ENCODE results near the gene MYH11. TPM values are rescaled to one million over a fixed set of nuclear protein-coding genes. Genes with fewer than 3 reads are reported as not detected.
A peak's percentile ranks its signal among the peaks of the same experiment; 100 is the strongest.

The MYH11 gene
- total and polyA plus RNA-seq, 4 experiments from 2014 or later: 0.26 to 1.9 TPM; not detected in 2

- Mint-ChIP-seq H3K9me3 (no peaks in the 10 kb centered on the region), H3K4me3 (no peak overlapping the region), H3K27me3 (peaks cover 0 to 1% of the 10 kb centered on the region in 2 donors), H3K36me3 (no peaks in the 10 kb centered on the region), H3K27ac (no peak overlapping the region), H3K4me1 (peaks cover 0 to 2% (median 0%) of the 10 kb centered on the region in 4 donors)
- ChIA-PET POLR2A (ENCODE audit: partially characterized antibody) (no interaction called here), CTCF (ENCODE audit: partially characterized antibody) (no interaction called here)
- intact Hi-C loops (cut with micrococcal nuclease): no loop called here
- H3K27me3 ChIP-seq (ENCODE audit: insufficient read depth, low read length): no peaks in the 10 kb centered on the region
- H3K4me1 ChIP-seq (ENCODE audit: insufficient read depth, low read length): no peaks in the 10 kb centered on the region
- no peaks in the 10 kb centered on the region for H3K36me3 ChIP-seq (ENCODE audit: insufficient read depth, low read length)
- H3K27ac ChIP-seq (ENCODE audit: low read depth, low read length): no peak overlapping the region
- DNase-seq: no peak
- no peaks in the 10 kb centered on the region for H3K9me3 ChIP-seq (ENCODE audit: control insufficient read depth in 1 of 2, low read length in 2 of 2)
- no peak overlapping the region for H3K4me3 ChIP-seq (ENCODE audit: low read length in 2 of 2)
Observed at GRCh38 chr16:15832241-15832640, 24.6 kb downstream of the MYH11 start.

DNA sequence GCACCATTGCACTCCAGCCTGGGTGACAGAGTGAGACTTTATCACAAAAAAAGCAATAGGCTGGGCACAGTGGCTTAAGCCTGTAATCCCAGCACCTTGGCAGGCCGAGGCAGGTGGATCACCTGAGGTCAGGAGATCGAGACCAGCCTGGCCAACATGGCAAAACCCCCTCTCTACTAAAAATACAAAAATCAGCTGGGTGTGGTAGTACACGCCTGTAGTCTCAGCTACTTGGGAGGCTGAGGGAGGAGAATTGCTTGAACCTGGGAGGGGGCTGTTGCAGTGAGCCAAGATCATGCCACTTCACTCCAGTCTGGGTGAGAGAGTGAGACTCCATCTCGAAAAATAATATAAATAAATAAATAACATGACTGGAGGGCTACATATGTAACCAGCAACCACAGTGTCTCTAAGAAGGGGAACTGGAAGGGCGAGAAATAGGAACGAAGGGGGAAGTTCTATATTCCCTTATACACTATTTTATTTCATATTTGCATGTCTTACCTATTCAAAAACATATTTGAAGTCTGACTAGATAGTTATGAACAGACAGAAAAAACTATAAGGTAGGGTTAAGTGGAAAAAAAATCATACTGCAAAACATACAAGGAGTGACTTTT is 25.9 kb downstream of the MYH11 start:
- intact Hi-C loops (cut with micrococcal nuclease): no loop called here
- POLR2A ChIA-PET (ENCODE audit: partially characterized antibody): no interaction called here
- CTCF ChIA-PET (ENCODE audit: partially characterized antibody): interaction anchor here (0.7 to 1.0 kb wide), 2 partner anchors 9 to 285 kb away, joined by 3 read pairs; no protein-coding TSS in a partner anchor

GRCh38 chr16:15829460-15829859 is 27.4 kb downstream of the MYH11 start:
- no peaks in the 10 kb centered on the region for H3K4me1 Mint-ChIP-seq
- H3K4me3 Mint-ChIP-seq: no peak overlapping the region
- DNase-seq: no peak
- intact Hi-C loops (cut with micrococcal nuclease): no loop called here
- peaks cover under 1 to 3% of the 10 kb centered on the region in 2 donors for H3K27me3 Mint-ChIP-seq
- ChIA-PET CTCF (ENCODE audit: partially characterized antibody) (interaction anchor here (0.5 kb wide), 1 partner anchor 245 kb away, joined by 3 read pairs; no protein-coding TSS in a partner anchor), POLR2A (ENCODE audit: partially characterized antibody) (no interaction called here)
- no peak overlapping the region for H3K27ac ChIP-seq (ENCODE audit: low read depth, low read length)
- H3K9me3 Mint-ChIP-seq: no peaks in the 10 kb centered on the region
- no peaks in the 10 kb centered on the region for H3K9me3 ChIP-seq (ENCODE audit: control insufficient read depth in 1 of 2, low read length in 2 of 2)
- no peaks in the 10 kb centered on the region for H3K27me3 ChIP-seq (ENCODE audit: insufficient read depth, low read length)
- H3K36me3 ChIP-seq (ENCODE audit: insufficient read depth, low read length): no peaks in the 10 kb centered on the region
- no peak overlapping the region for H3K4me3 ChIP-seq (ENCODE audit: low read length in 2 of 2)
- peak overlapping the region in 1 of 7 donors; percentile 11 for H3K27ac Mint-ChIP-seq
- no peaks in the 10 kb centered on the region for H3K36me3 Mint-ChIP-seq
- H3K4me1 ChIP-seq (ENCODE audit: insufficient read depth, low read length): no peaks in the 10 kb centered on the region

More for the DNA sequence above, 25.9 kb downstream of the MYH11 start:
- peaks cover 0 to 2% (median 0%) of the 10 kb centered on the region in 4 donors for H3K4me1 Mint-ChIP-seq
- H3K27me3 ChIP-seq (ENCODE audit: insufficient read depth, low read length): no peaks in the 10 kb centered on the region
- H3K9me3 ChIP-seq (ENCODE audit: control insufficient read depth in 1 of 2, low read length in 2 of 2): no peaks in the 10 kb centered on the region
- H3K4me3 Mint-ChIP-seq: no peak overlapping the region
- H3K4me3 ChIP-seq (ENCODE audit: low read length in 2 of 2): no peak overlapping the region
- H3K27ac ChIP-seq (ENCODE audit: low read depth, low read length): no peak overlapping the region
- H3K27me3 Mint-ChIP-seq: peaks cover 1 to 2% of the 10 kb centered on the region in 2 donors
- H3K27ac Mint-ChIP-seq: no peak overlapping the region
- H3K36me3 ChIP-seq (ENCODE audit: insufficient read depth, low read length): no peaks in the 10 kb centered on the region
- no peaks in the 10 kb centered on the region for H3K9me3 Mint-ChIP-seq
- no peaks in the 10 kb centered on the region for H3K4me1 ChIP-seq (ENCODE audit: insufficient read depth, low read length)
- DNase-seq: no peak
- no peaks in the 10 kb centered on the region for H3K36me3 Mint-ChIP-seq

- H3K9me3 ChIP-seq (ENCODE audit: control insufficient read depth in 1 of 2, low read length in 2 of 2): no peaks in the 10 kb centered on the region
Observed at GRCh38 chr16:15827709-15828343, 29.0 kb downstream of the MYH11 start.

GRCh38 chr16:15827299-15827698 is 29.5 kb downstream of the MYH11 start:
- H3K4me1 Mint-ChIP-seq: no peaks in the 10 kb centered on the region
- peaks cover 0 to 3% of the 10 kb centered on the region in 2 donors for H3K27me3 Mint-ChIP-seq
- CTCF ChIA-PET (ENCODE audit: partially characterized antibody): interaction anchor here (0.7 to 1.2 kb wide), 2 partner anchors 11 to 42 kb away, joined by 3 to 4 read pairs; no protein-coding TSS in a partner anchor
- no peak overlapping the region for H3K27ac Mint-ChIP-seq
- H3K27ac ChIP-seq (ENCODE audit: low read depth, low read length): no peak overlapping the region
- no peak for DNase-seq
- intact Hi-C loops (cut with micrococcal nuclease): no loop called here
- POLR2A ChIA-PET (ENCODE audit: partially characterized antibody): no interaction called here
- H3K4me3 Mint-ChIP-seq: no peak overlapping the region
- H3K36me3 ChIP-seq (ENCODE audit: insufficient read depth, low read length): no peaks in the 10 kb centered on the region
- H3K9me3 ChIP-seq (ENCODE audit: control insufficient read depth in 1 of 2, low read length in 2 of 2): no peaks in the 10 kb centered on the region
- no peaks in the 10 kb centered on the region for H3K36me3 Mint-ChIP-seq
- H3K4me3 ChIP-seq (ENCODE audit: low read length in 2 of 2): no peak overlapping the region
- H3K9me3 Mint-ChIP-seq: no peaks in the 10 kb centered on the region
- H3K27me3 ChIP-seq (ENCODE audit: insufficient read depth, low read length): no peaks in the 10 kb centered on the region
- no peaks in the 10 kb centered on the region for H3K4me1 ChIP-seq (ENCODE audit: insufficient read depth, low read length)

More at GRCh38 chr16:15827709-15828343, 29.0 kb downstream of the MYH11 start:
- no peaks in the 10 kb centered on the region for H3K9me3 Mint-ChIP-seq
- no peak overlapping the region for H3K27ac Mint-ChIP-seq
- no peaks in the 10 kb centered on the region for H3K36me3 Mint-ChIP-seq
- no peaks in the 10 kb centered on the region for H3K27me3 ChIP-seq (ENCODE audit: insufficient read depth, low read length)
- H3K27ac ChIP-seq (ENCODE audit: low read depth, low read length): no peak overlapping the region
- H3K4me3 ChIP-seq (ENCODE audit: low read length in 2 of 2): no peak overlapping the region
- POLR2A ChIA-PET (ENCODE audit: partially characterized antibody): no interaction called here
- intact Hi-C loops (cut with micrococcal nuclease): no loop called here
- H3K27me3 Mint-ChIP-seq: peaks cover 0 to 3% of the 10 kb centered on the region in 2 donors
- CTCF ChIA-PET (ENCODE audit: partially characterized antibody): interaction anchor here (1.4 kb wide), 1 partner anchor 9 kb away, joined by 8 read pairs; no protein-coding TSS in a partner anchor
- no peaks in the 10 kb centered on the region for H3K4me1 ChIP-seq (ENCODE audit: insufficient read depth, low read length)
- no peaks in the 10 kb centered on the region for H3K4me1 Mint-ChIP-seq
- no peak for DNase-seq
- no peak overlapping the region for H3K4me3 Mint-ChIP-seq
- no peaks in the 10 kb centered on the region for H3K36me3 ChIP-seq (ENCODE audit: insufficient read depth, low read length)

DNA sequence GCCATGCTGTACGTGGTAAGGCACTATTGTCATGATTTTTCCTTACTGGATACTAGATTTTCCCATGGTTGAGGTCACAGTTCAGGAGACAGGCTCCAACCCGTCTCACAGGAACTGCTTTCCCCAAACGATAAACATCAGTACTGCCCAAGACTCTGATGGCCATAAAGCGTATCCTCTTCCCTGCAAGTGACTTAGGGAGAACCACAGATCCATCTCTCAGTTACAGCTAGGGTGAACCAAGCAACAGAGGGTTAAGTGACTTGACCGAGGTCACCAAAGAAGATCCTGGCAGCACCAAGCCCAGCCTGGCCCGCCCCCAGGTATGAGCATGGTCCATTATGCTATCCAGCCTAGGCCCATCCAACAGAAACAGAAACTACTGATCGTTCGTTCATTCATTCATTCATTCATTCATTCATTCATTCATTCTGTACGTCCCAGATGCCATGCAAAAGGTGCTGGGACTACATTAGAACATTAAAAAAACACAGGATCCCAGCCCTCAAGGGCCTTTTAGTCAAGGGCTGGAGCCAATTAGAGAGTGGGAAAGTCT is 31.0 kb downstream of the MYH11 start:
- intact Hi-C loops (cut with micrococcal nuclease): no loop called here
- Histone ChIP-seq H3K4me3 (ENCODE audit: low read length in 2 of 2) (no peak overlapping the region), H3K4me1 (ENCODE audit: insufficient read depth, low read length) (no peaks in the 10 kb centered on the region), H3K27me3 (ENCODE audit: insufficient read depth, low read length) (no peaks in the 10 kb centered on the region), H3K27ac (ENCODE audit: low read depth, low read length) (no peak overlapping the region), H3K9me3 (ENCODE audit: control insufficient read depth in 1 of 2, low read length in 2 of 2) (no peaks in the 10 kb centered on the region), H3K36me3 (ENCODE audit: insufficient read depth, low read length) (no peaks in the 10 kb centered on the region)
- DNase-seq: no peak
- H3K4me3 Mint-ChIP-seq: no peak overlapping the region
- H3K9me3 Mint-ChIP-seq: no peaks in the 10 kb centered on the region
- H3K27ac Mint-ChIP-seq: no peak overlapping the region
- H3K27me3 Mint-ChIP-seq: peaks cover 0 to 3% of the 10 kb centered on the region in 2 donors
- no peaks in the 10 kb centered on the region for H3K4me1 Mint-ChIP-seq
- POLR2A ChIA-PET (ENCODE audit: partially characterized antibody): no interaction called here
- H3K36me3 Mint-ChIP-seq: no peaks in the 10 kb centered on the region
- CTCF ChIA-PET (ENCODE audit: partially characterized antibody): interaction anchor here (0.6 to 1.2 kb wide), 4 partner anchors 10 to 989 kb away, joined by 3 to 4 read pairs (median 4); no protein-coding TSS in a partner anchor

DNA sequence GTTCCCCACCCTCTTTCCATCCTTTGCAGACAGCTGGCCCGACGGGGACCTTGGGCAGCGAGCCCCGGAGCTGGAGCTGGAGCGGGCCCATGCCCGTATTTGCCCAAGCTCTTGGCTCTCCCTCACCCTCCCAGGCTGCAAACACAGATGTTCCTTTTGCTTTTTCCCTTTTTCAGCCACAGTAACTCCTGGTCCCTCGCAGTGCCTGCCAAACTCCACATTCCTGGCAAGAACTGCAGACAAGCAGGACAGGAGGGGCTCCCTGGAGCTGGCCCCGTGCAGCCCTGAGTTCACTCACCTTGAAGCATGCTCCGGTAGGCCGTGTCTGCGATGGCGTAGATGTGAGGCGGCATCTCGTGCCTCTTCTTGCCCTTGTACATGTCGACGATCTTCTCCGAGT is 33.9 kb downstream of the MYH11 start:
- Histone ChIP-seq H3K27ac (ENCODE audit: low read depth, low read length) (no peak overlapping the region), H3K36me3 (ENCODE audit: insufficient read depth, low read length) (no peaks in the 10 kb centered on the region), H3K4me3 (ENCODE audit: low read length in 2 of 2) (no peak overlapping the region), H3K27me3 (ENCODE audit: insufficient read depth, low read length) (no peaks in the 10 kb centered on the region), H3K4me1 (ENCODE audit: insufficient read depth, low read length) (no peaks in the 10 kb centered on the region), H3K9me3 (ENCODE audit: control insufficient read depth in 1 of 2, low read length in 2 of 2) (no peaks in the 10 kb centered on the region)
- Mint-ChIP-seq H3K4me3 (peak overlapping the region in 1 of 8 donors; percentile 12), H3K9me3 (peaks cover 0 to under 1% (median 0%) of the 10 kb centered on the region in 8 donors), H3K4me1 (no peaks in the 10 kb centered on the region), H3K36me3 (no peaks in the 10 kb centered on the region), H3K27ac (no peak overlapping the region), H3K27me3 (peaks cover 2 to 3% of the 10 kb centered on the region in 2 donors)
- ChIA-PET POLR2A (ENCODE audit: partially characterized antibody) (no interaction called here), CTCF (ENCODE audit: partially characterized antibody) (interaction anchor here (0.7 to 2.5 kb wide), 6 partner anchors 10 to 305 kb away, joined by 3 to 9 read pairs (median 4); no protein-coding TSS in a partner anchor)
- intact Hi-C loops (cut with micrococcal nuclease): loop anchor here (1.0 to 2.0 kb wide), 2 partner anchors 304 to 396 kb away; no protein-coding TSS in a partner anchor
- DNase-seq: no peak

Measured in CD4-positive, alpha-beta memory T cell (primary cell).